T-helper 1 cell (primary cell): ENCODE measurements around the gene SLC4A2.
"Not testable (repeated sequence)": the region's sequence is repeated elsewhere in the genome, so short reads cannot be mapped to it uniquely, and the experiment has no call there.

Source experiments
- DNase-seq, 5 donors: peaks; one replicate each; pipeline ENCODE4 v3.0.0-alpha.2; 2012 to 2020

The SLC4A2 gene

DNA sequence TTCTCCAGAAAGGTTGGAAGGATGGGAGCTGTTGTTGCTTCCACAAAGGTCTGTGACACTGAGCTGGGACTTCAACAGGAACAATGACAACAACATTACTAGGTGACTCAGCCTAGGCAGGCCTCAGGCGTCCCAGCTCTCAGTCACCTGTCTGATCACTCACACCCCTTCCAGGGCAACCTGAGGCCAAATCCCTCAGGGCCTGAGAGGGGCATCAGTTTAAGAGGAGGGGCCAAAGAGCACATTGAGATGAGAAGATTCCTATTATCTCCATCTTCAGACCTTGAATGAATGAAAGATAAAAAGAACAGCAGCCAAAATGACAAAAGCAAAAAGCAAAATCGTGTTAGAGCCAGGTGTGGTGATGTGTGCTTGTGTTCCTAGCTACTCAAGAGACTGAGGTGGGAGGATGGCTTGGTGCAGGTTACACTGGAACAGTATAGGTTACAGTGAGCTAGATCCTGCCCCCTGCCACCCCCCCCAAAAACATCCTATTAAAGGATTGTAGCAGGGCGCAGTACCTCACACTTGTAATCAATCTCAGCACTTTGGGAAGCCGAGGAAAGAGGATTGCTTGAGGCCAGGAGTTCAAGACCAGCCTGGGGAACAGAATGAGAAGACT, 34.8 kb upstream of the SLC4A2 start, which contains the start of gene ATG9B:
TSS of gene ATG9B (minus strand) at position 60 of the 622 bp plus-strand sequence. CDS start 71 bp downstream, outside the sequence.
- no peak for DNase-seq

DNA sequence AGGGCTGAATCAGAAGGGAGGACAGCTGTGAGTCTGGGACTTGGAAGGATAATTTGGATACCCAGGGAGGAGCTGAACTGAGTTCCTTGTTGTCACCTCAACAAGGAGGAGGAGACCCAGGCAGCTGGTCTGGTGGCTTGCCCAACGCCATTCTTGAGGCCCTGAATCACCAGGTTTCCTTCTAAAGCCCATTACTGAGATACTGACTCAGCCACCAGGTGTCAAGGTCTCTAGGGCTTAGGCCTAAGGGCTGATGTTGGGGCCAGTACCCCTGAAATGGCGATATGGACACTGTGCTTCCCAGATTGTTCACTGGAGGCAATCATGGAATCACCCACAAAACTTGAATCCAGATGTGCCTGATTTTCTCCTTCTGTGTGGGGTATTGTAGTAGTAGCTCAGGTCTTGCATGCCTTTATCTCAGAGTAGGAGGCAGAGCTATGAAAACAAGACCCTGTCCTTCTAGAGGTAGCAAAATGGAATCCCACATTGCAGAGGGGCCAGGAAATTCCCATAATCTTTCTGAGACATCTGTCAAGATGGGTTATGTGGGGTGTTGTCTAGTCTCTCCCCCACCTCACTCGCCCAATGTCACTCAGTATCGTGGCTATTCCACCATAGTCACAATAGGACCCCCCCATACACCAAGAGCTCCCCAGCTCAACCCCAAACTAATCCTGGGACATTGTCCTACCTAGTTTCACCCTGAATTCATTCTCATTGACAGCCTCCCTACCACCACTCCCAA, 33.3 kb upstream of the SLC4A2 start:
- no peak for DNase-seq

DNA sequence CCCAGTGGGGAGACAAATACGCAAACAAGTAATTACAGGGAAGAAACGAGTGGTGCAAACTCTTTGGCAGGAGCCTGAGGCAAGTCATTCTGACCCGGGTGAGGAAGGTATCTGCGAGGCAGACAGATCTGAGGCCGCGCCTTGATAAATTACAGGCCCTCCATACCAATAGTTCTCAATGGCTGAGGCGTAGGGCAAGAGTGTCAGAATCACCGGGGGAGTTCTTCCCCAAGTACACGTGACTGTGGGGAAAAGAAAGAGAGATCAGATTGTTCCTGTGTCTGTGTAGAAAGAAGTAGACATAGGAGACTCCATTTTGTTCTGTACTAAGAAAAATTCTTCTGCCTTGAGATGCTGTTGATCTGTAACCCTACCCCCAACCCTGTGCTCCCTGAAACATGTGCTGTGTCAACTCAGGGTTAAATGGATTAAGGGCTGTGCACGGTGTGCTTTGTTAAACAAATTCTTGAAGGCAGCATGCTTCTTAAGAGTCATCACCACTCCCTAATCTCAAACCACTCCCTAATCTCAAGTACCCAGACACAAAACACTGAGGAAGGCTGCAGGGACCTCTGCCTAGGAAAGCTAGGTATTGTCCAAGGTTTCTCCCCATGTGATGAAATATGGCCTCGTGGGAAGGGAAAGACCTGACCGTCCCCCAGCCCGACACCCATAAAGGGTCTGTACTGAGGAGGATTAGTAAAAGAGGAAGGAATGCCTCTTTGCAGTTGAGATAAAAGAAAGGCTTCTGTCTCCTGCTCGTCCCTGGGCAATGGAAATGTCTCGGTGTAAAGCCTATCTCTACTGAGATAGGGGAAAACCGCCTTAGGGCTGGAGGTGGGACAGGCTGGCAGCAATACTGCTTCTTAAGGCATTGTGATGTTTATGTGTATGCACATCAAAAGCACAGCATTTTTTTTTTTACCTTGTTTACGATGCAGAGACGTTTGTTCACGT, 32.3 kb upstream of the SLC4A2 start:
- not testable (repeated sequence) for DNase-seq

DNA sequence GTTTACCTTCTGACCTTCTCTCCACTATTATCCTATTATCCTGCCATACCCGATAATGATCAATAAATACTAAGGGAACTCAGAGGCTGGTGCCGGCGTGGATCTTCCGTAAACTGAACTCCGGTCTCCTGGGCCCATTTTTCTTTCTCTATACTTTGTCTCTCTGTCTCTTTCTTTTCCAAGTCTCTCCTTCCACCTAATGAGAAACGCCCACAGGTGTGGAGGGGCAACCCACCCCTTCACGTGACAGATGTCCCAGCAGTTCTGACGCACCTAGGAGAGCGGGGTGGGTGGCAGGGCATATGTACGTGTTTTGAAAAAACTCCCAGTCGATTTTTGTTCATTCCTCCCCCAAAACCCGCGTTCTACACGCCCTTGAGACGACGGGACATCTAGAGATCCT, 31.7 kb upstream of the SLC4A2 start:
- DNase-seq = not testable (repeated sequence)

DNA sequence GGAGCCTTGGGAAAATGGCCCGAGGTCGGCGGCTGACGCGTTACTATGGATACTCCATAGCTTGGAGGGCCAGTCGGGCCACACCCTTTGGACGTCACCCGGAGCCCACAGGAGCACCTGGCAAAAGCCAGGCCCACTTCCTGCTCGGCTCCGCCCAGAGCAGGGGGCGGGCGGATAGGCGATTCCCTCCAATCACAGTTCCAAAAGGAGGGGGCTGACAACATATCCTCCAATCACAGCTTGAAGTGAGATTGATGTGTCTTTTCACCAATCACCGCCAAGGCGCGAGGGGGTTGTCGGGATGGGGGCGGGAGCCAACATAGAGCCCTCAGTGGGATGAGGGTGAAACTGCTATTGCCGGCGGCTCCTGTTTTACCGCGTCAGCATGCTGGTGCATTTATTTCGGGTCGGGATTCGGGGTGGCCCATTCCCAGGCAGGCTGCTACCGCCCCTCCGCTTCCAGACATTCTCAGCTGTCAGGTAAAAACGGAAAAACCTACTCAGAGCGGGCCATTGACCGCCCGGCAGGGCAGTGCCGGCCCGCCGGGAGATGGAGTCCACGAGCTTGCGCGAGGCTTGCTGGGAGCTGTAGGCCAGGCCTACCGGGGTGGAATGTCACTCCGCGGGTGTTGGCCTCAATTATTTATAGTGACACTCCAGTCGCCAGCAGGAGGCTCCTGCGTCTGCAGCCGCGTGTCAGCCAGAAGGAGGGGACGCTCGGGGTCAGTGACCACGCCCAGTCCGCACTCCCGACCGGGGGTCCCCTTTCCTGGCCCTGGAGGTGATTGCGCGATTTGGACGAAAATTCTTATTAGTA, 31.1 kb upstream of the SLC4A2 start, which contains the start of gene ABCB8:
TSS of gene ABCB8 (plus strand) at position 320 of the 817 bp plus-strand sequence. CDS start at position 386, 66 bp downstream.
- peak; percentile 91 to 99 (median 95) for DNase-seq

DNA sequence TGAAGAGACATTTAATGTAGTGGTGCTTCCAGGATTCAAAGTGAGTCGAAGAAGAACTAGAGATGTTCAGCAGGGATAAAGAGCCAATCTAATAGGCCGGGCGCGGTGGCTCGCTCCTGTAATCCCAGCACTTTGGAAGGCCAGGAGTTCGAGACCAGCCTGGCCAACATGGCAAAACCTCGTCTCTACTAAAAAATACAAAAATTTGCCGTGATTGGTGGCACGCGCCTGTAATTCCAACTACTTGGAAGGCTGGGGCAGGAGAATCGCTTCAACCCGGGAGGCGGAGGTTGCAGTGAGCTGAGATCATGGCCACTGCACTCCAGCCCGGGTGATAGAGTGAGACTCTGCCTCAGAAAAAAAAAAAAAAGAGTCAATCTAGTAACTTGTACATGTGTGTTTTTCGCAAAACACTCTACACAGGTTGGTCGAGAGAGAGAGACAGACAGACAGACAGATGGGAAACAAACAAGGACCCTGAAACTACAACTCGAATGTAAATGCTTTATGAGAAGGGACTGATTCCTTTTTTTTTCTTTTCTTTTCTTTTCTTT, 30.4 kb upstream of the SLC4A2 start:
- no peak for DNase-seq

DNA sequence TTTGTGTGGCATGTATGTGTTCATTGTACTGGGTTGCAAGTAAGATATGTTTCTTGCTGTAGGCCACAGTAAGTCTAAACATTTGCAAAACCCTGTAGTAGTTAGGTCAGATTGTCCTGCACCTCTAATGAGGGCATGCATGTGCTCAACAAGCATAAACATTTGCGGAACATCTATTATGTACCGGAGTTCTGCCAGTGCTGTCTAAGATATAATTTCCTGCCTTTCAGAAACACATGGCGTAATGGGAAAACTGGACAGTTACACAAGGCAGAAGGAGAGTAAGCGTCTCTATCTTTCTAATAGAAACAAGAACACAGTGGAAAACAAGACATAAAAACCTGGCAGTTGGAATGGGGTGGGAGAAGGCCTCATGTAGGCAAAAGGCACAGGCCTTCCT, 28.4 kb upstream of the SLC4A2 start:
- DNase-seq = no peak

DNA sequence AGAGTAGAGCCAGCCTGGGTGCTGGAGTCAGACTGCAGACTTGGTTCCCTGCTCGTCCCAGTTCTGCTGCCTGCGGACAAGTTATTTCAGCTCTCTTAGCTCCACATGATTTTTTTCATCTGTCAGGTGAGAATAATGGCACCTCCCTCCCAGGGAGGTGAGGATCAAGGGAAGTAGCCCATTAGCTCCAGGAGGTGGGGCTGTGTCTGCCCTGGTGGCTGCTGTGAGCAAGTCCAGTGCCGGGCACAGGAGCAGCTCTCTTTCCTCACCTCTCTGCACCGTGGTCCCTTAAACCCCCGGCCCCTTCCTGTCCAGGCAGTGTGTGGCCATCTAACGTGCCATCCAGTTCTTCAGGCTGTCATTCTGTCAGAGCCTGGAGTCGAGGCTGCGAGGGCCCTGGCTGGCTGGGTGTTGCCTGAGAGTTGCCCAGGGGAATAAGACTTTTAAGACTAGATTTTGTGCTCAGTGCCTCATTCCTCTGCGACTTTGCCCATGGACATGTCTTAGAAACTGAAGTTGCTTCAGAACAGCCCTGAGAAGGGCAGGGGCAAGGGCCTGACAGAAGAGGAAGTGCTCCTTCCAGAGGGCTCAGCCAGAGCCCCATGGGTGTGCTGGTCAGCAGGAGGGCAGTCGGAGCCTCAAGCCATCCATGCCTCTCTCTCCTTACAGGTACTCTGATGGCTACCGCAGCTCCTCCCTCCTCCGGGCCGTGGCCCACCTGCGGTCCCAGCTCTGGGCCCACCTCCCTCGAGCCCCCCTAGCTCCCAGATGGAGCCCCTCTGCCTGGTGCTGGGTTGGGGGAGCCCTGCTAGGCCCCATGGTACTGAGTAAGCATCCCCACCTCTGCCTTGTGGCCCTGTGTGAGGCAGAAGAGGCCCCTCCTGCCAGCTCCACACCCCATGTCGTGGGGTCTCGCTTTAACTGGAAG, 26.2 kb upstream of the SLC4A2 start:
- DNase-seq = no peak

DNA sequence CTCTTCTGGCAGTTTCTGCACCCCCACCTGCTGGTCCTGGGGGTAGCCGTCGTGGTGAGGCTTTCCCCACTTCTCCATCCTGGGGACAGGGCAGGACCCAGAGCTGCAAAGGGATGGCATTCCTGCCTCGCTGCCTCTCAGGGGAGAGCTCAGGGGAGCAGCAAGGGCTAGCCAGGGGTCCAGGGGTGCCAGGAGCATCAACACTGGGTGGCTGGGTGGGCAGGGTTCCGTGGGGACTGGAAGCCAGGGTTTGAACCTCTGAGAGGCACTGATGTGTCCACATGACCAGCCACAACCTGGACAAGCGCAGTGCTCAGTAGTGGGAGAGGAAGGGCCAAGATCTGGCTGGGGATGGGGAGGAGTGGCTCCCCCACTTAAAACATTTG, 25.5 kb upstream of the SLC4A2 start:
- DNase-seq = no peak

DNA sequence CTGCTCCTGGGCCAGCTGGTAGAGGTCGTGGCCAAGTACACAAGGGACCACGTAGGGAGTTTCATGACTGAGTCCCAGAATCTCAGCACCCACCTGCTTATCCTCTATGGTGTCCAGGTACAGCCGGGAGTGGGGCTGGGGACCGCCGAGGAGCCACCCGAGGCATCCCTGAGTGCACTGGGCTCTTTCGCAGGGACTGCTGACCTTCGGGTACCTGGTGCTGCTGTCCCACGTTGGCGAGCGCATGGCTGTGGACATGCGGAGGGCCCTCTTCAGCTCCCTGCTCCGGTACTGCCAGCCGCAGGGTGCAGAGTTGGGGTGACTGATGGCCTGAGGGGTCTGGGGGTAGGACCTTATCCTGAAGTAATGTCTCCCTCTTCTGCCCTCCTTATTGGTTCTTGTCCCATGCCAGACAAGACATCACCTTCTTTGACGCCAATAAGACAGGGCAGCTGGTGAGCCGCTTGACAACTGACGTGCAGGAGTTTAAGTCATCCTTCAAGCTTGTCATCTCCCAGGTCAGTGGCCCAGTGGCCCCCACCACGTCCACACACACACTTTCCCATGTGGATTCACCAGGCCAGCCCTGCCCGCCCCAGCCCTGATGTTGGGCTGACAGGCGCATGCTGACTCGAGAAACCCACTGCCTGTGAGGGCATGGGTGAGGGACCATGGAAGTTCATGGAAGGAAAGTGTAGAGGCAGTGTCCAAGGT, 24.9 kb upstream of the SLC4A2 start:
- no peak for DNase-seq

DNA sequence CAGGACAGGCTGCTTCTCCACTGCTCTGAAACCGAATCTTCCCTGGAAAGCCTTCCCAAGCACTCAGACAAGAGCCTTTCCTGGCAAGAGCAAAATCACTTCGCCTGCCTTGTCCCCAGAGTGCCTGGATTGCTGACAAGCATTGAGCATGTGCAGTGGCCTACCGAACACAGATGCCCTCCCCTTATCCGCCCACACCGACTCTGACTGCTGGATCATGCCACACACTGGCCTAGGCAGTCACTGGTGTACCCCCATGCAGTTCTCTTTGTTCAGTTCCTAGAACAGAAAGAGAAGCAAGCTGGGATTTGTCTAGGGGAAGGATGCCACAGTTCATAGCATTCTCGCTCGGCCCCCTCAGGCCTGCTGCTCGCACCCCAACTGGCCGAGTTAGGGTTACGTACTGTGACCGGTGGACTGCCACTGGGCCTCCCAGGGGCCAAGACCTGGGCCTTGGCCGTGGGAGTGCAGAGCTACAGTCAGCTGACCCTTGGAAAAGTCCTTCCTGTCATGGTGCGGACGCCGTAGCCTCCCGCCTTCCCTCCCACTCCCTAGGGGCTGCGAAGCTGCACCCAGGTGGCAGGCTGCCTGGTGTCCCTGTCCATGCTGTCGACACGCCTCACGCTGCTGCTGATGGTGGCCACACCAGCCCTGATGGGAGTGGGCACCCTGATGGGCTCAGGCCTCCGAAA, 24.2 kb upstream of the SLC4A2 start:
- DNase-seq = no peak

DNA sequence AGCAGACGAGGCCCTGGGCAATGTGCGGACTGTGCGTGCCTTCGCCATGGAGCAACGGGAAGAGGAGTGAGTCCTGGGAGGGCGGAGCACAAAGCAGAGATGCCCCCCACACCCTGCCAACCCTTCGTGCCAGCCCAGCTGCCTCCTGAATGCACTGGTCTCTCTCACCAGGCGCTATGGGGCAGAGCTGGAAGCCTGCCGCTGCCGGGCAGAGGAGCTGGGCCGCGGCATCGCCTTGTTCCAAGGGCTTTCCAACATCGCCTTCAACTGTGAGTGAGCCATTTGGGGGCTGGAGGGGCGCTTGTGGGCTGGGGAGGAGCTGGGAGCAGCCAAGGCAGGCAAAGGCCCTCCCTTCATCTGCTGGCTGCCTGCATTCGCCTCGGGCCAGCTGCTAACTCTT, 23.5 kb upstream of the SLC4A2 start:
- no peak for DNase-seq

DNA sequence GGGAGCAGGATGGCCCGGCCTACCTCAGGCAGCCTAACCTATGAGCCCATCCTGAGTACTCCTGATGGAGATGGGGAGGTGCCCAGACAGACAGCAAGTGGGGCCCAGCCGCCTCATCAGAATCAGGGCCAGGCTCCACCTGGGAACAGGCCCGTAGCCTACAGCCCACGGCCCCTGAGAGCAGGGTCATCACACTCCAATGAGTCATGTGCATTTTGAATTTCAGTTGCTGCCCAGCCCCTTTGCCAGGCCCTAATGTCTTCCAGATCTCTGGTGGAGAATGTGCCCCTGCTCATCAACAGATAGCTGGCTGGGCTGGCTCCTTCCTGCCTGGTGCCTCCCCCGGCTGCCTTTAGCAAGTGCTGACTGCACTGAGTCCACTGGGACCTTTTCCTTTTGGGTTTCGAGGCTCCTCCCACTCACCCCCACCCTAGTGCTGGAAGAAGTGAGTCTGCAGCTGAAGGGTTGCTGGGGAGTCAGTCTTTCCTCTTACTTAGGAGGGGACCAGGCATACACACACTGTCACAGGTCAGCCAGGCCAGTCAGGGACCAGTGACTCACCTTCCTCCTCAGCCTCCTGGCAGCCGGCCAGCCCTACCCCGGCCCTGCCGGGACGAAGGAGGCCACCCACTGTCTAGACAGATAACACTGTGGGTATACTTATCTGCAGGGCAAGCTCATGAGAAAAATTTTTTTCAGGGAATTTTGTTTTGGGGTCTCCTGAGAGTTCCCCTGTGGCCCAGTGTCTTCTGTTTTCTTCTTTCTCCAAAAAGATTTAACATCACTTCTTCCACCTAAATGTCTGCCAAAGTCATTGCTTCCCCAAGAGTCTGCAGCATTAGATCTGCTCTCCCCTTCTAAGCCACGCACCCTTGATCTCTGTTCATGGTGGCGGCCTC, 20.2 kb upstream of the SLC4A2 start:
- peak in 1 of 5 donors; percentile 33 for DNase-seq

DNA sequence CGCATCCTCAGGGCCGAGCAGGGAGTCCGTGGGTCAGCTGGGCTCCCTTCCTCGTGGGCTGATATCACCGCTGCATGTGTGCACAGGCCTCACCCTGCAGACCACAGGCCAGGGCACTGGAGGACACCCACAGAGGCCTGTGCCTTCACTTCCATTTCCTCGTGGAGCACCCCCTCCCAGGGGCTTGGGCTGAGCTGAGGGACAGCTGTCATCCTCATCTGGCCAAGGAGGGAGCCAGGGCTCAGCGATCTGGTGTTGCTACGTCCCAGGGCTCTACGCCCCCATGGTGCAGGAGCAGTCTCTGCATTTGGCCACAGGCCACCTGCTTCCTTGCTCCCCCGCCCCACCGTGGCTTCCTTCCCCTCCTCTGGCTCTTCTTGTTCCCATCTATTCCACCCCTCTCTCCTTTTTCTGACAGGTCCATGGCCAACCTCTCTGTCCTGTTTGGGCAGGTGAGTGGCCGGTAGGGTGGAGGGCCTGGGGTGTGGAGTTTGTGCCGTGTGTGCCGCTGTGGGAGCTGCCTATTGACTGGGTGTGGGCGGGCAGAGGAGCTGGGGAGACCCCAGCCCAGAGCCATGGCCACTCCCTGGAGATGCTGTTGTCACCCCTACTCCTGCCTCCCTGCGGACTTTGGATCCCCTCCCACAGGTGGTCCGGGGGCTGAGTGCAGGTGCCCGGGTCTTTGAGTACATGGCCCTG, 19.4 kb upstream of the SLC4A2 start:
- DNase-seq = no peak

DNA sequence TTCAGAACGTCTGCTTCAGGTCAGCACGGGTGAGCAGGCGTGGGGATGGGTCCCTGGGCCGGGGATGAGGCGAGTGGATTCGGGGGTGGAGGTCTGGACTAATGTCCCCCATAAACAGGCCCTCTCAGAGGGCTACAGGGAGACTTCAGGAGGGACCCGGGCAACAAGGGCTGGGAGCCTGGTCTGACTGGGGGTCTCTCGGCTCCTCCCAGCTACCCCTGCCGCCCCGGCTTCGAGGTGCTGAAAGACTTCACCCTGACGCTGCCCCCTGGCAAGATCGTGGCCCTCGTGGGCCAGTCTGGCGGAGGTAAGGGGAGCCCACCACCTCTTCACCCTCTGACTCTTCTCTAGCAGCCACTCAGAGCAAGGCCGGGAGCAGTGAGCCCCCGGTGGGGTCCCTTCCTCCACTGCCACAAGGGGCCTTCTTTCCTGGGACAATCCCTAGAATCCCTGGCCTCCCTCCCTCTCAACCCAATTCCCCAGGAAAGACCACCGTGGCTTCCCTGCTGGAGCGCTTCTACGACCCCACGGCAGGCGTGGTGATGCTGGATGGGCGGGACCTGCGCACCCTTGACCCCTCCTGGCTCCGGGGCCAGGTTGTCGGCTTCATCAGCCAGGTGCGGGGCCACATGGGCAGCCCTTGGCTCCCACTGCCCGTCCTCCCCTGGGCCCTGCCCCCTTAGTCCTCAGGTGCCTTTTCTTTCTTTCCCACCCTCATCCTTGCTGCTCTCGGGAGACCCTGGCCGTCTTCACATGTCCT, 18.6 kb upstream of the SLC4A2 start:
- no peak for DNase-seq

DNA sequence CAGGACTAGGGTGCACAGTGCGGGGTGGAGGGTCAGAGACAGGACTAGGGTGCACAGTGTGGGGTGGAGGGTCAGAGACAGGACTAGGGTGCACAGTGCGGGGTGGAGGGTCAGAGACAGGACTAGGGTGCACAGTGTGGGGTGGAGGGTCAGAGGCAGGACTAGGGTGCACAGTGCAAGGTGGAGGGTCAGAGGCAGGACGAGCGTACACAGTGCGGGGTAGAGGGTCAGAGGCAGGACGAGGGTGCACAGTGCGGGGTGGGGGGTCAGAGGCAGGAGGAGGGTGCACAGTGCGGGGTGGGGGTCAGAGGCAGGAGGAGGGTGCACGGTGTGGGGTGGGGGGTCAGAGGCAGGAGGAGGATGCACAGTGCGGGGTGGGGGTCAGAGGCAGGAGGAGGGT, 15.9 kb upstream of the SLC4A2 start:
- not testable (repeated sequence) for DNase-seq

DNA sequence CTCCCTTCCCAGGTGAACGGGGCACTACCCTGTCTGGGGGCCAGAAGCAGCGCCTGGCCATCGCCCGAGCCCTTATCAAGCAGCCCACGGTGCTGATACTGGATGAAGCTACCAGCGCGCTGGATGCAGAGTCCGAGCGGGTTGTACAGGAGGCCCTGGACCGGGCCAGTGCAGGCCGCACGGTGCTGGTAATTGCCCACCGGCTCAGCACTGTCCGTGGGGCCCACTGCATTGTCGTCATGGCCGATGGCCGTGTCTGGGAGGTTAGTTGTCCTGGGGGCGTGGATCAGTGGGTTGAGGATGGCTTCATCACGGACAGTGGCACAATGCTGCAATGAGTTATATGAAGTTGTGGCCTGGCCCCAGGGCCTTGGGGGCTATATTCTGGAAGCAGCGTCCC, 15.4 kb upstream of the SLC4A2 start:
- DNase-seq = no peak
